HuH-7 (cell line): ENCODE results near the gene ZNF791.
"Not testable (repeated sequence)": the region's sequence is repeated elsewhere in the genome, so short reads cannot be mapped to it uniquely, and the experiment has no call there.

ENCODE experiments used
- DNase-seq: peaks from one replicate; pipeline ENCODE4 v3.0.0; 2011; ENCODE audit warnings: low spot score

Gene ZNF791

GRCh38 chr19:12610540-12611360, at the start of gene ZNF791, which contains the start of gene ZNF490:
ZNF791 (plus strand) TSS chr19:12610920; CDS start chr19:12611080, 160 bp downstream.
ZNF490 (minus strand) TSS chr19:12610813; CDS start chr19:12610680, 133 bp downstream.
- peak; percentile 93 for DNase-seq

- peak; percentile 78 for DNase-seq
These were observed 46.6 kb upstream of the ZNF791 start for GRCh38 chr19:12564016-12564664.

- DNase-seq = not testable (repeated sequence)
These were observed 44.3 kb upstream of the ZNF791 start for GRCh38 chr19:12566380-12566779.

- no peak for DNase-seq
These were observed 42.8 kb upstream of the ZNF791 start for GRCh38 chr19:12567951-12568350.

GRCh38 chr19:12574036-12574435, 36.7 kb upstream of the ZNF791 start:
- no peak for DNase-seq

- no peak for DNase-seq
These were observed 32.1 kb upstream of the ZNF791 start for GRCh38 chr19:12578641-12579040.

- no peak for DNase-seq
These were observed 30.5 kb upstream of the ZNF791 start for GRCh38 chr19:12580180-12580694.

GRCh38 chr19:12581100-12581499, 29.6 kb upstream of the ZNF791 start:
- DNase-seq = no peak

- peak; percentile 26 for DNase-seq
These were observed 14.2 kb upstream of the ZNF791 start for GRCh38 chr19:12596485-12596884.

GRCh38 chr19:12596927-12597548, 13.7 kb upstream of the ZNF791 start:
- DNase-seq = peak; percentile 47

GRCh38 chr19:12597594-12597993, 13.1 kb upstream of the ZNF791 start:
- DNase-seq = no peak

- no peak for DNase-seq
These were observed 7.0 kb upstream of the ZNF791 start for GRCh38 chr19:12603714-12604113.

- no peak for DNase-seq
These were observed 3.9 kb upstream of the ZNF791 start for GRCh38 chr19:12606796-12607195.

GRCh38 chr19:12607631-12608030, 3.1 kb upstream of the ZNF791 start:
- DNase-seq = no peak

GRCh38 chr19:12611361-12611699, 610 bp downstream of the ZNF791 start:
- DNase-seq = peak; percentile 80

GRCh38 chr19:12617646-12618045, 6.9 kb downstream of the ZNF791 start:
- DNase-seq = no peak

- not testable (repeated sequence) for DNase-seq
These were observed 10.7 kb downstream of the ZNF791 start for GRCh38 chr19:12621253-12622024.

GRCh38 chr19:12623361-12624031, 12.8 kb downstream of the ZNF791 start:
- no peak for DNase-seq

- no peak for DNase-seq
These were observed 16.2 kb downstream of the ZNF791 start for GRCh38 chr19:12626958-12627357.

- no peak for DNase-seq
These were observed 17.6 kb downstream of the ZNF791 start for GRCh38 chr19:12628040-12629022.
